Measurements from ENCODE around the gene FGF14. TPM values are rescaled to one million over a fixed set of nuclear protein-coding genes. Genes with fewer than 3 reads are reported as not detected.

FGF14 gene
- total and polyA plus RNA-seq, 2 of the 4 experiments (the other 2 are of a cell fraction): under 0.01 TPM; not detected in 1

DNA sequence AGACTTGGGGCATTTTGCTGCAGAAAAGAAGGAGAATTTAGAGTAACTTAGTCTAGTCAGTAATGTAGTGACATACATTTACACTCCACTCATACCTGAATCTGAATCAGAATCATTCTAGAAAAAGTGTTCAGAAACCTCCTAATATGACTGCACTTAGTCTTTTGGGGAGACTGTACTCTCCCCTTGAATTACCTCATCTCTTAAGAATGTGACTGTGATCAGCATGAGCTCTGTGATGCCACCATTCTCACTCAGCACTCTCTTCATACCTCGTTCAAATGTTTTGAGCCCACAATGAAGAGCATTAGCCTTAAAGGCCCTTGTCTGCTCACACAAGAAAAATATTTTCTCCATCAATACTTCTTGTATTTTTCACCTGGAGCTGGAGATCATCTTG is 229.4 kb downstream of the FGF14 start:
- dilution Hi-C loops (cut with HindIII; ENCODE audit: low sequenced_read_pairs, unreplicated experiment): no loop called here
- Histone ChIP-seq H4K5ac (ENCODE audit: low read depth, low read length) (no peak overlapping the region), H3K4ac (ENCODE audit: low read depth, low read length) (no peak overlapping the region), H3K9ac (ENCODE audit: low read depth, low read length) (no peak overlapping the region), H3K27ac (ENCODE audit: insufficient read depth, low read length) (no peak overlapping the region), H4K8ac (ENCODE audit: low read depth in 2 of 2, low read length in 2 of 2) (no peak overlapping the region), H3K4me1 (ENCODE audit: control insufficient read depth, insufficient read depth, low read length) (no peaks in the 10 kb centered on the region), H2BK20ac (ENCODE audit: low read depth, low read length) (no peak overlapping the region), H3K4me3 (ENCODE audit: insufficient read depth, low read depth, low read length) (no peak overlapping the region), H3K4me2 (ENCODE audit: low read depth, low read length) (no peak overlapping the region), H3K27me3 (ENCODE audit: control insufficient read depth, insufficient read depth, low read length) (no peaks in the 10 kb centered on the region), H2BK15ac (ENCODE audit: low read depth, low read length) (no peak overlapping the region), H2AFZ (replicated peaks; ENCODE audit: low read length, poor library complexity) (no peak overlapping the region), H3K9me1 (ENCODE audit: insufficient read depth, low read length) (no peaks in the 10 kb centered on the region), H3K18ac (ENCODE audit: low read depth, low read length) (no peak overlapping the region), H2BK5ac (ENCODE audit: low read depth, low read length, poor library complexity, severe bottlenecking) (no peak overlapping the region), H3K36me3 (ENCODE audit: control insufficient read depth, insufficient read depth, low read length) (no peaks in the 10 kb centered on the region), H2AK9ac (replicated peaks; ENCODE audit: low read depth, low read length, poor library complexity) (no peak overlapping the region), H3K79me1 (ENCODE audit: low read depth in 1 of 2, low read length in 2 of 2) (no peaks in the 10 kb centered on the region), H3K14ac (replicated peaks; ENCODE audit: low read depth, low read length) (no peak overlapping the region), H3K23ac (ENCODE audit: low read depth, low read length) (no peak overlapping the region), H3K56ac (ENCODE audit: extremely low read depth, insufficient read depth, low read length) (no peak overlapping the region), H2BK120ac (ENCODE audit: low read depth, low read length) (no peak overlapping the region), H4K20me1 (ENCODE audit: insufficient read depth, low read length) (no peaks in the 10 kb centered on the region), H3K9me3 (ENCODE audit: control insufficient read depth, insufficient read depth, low read length) (no peaks in the 10 kb centered on the region), H4K91ac (ENCODE audit: insufficient read depth, low read depth, low read length) (no peak overlapping the region), H2AK5ac (ENCODE audit: low read depth, low read length) (no peak overlapping the region)
- DNase-seq (no peak), ATAC-seq (ENCODE audit: low read depth) (no peak)
- ChIA-PET POLR2A (ENCODE audit: unreplicated experiment) (no interaction called here), CTCF (no interaction called here)
- intact Hi-C loops (cut with micrococcal nuclease): no loop called here
- no CpG with 5 or more reads among the region's 1 CpG for WGBS, 2 experiments (ENCODE audit: extremely low coverage in 2 of 2, insufficient read length in 1 of 2)
- TF ChIP-seq, protein P1, sequence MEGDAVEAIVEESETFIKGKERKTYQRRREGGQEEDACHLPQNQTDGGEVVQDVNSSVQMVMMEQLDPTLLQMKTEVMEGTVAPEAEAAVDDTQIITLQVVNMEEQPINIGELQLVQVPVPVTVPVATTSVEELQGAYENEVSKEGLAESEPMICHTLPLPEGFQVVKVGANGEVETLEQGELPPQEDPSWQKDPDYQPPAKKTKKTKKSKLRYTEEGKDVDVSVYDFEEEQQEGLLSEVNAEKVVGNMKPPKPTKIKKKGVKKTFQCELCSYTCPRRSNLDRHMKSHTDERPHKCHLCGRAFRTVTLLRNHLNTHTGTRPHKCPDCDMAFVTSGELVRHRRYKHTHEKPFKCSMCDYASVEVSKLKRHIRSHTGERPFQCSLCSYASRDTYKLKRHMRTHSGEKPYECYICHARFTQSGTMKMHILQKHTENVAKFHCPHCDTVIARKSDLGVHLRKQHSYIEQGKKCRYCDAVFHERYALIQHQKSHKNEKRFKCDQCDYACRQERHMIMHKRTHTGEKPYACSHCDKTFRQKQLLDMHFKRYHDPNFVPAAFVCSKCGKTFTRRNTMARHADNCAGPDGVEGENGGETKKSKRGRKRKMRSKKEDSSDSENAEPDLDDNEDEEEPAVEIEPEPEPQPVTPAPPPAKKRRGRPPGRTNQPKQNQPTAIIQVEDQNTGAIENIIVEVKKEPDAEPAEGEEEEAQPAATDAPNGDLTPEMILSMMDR (conservative IDR thresholded peaks at IDR 0.05; ENCODE audit: low read depth, low read length): no peak
- no peak for TF ChIP-seq MXI1 (IDR thresholded peaks at IDR 0.05; ENCODE audit: borderline replicate concordance, low read depth, low read length)
- TF ChIP-seq FOS (IDR thresholded peaks at IDR 0.05; ENCODE audit: low read depth, low read length): no peak
- TF ChIP-seq, protein P2, sequence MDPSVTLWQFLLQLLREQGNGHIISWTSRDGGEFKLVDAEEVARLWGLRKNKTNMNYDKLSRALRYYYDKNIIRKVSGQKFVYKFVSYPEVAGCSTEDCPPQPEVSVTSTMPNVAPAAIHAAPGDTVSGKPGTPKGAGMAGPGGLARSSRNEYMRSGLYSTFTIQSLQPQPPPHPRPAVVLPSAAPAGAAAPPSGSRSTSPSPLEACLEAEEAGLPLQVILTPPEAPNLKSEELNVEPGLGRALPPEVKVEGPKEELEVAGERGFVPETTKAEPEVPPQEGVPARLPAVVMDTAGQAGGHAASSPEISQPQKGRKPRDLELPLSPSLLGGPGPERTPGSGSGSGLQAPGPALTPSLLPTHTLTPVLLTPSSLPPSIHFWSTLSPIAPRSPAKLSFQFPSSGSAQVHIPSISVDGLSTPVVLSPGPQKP (IDR thresholded peaks at IDR 0.05; ENCODE audit: borderline replicate concordance, low read depth, low read length): no peak
- no peak for TF ChIP-seq MAFK (IDR thresholded peaks at IDR 0.05; ENCODE audit: low read depth, low read length)
- TF ChIP-seq RFX5 (IDR thresholded peaks at IDR 0.05; ENCODE audit: low read depth, low read length): no peak
- TF ChIP-seq MAZ (IDR thresholded peaks at IDR 0.05; ENCODE audit: borderline replicate concordance, low read depth, low read length): no peak
- TF ChIP-seq POLR2A (IDR thresholded peaks at IDR 0.05; ENCODE audit: low read depth, low read length): no peak
- TF ChIP-seq BHLHE40 (IDR thresholded peaks at IDR 0.05; ENCODE audit: low read depth, low read length): no peak
- no peak for TF ChIP-seq CEBPB (IDR thresholded peaks at IDR 0.05; ENCODE audit: low read depth, low read length)
- TF ChIP-seq, protein P3, sequence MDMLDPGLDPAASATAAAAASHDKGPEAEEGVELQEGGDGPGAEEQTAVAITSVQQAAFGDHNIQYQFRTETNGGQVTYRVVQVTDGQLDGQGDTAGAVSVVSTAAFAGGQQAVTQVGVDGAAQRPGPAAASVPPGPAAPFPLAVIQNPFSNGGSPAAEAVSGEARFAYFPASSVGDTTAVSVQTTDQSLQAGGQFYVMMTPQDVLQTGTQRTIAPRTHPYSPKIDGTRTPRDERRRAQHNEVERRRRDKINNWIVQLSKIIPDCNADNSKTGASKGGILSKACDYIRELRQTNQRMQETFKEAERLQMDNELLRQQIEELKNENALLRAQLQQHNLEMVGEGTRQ (IDR thresholded peaks at IDR 0.05; ENCODE audit: low read depth, low read length): no peak
- no peak for TF ChIP-seq CHD1 (IDR thresholded peaks at IDR 0.05; ENCODE audit: low read depth, low read length)
- TF ChIP-seq RAD21 (IDR thresholded peaks at IDR 0.05; ENCODE audit: low read length): no peak
- TF ChIP-seq RCOR1 (IDR thresholded peaks at IDR 0.05; ENCODE audit: insufficient replicate concordance, low read length): no peak
- no peak for TF ChIP-seq NFE2L2 (IDR thresholded peaks at IDR 0.05; ENCODE audit: low read depth, low read length)
- no peak for TF ChIP-seq SMC3 (IDR thresholded peaks at IDR 0.05; ENCODE audit: low read depth, low read length)
- BruUV-seq (replicated peaks): no TSS peak
- in situ Hi-C loops (cut with MboI; ENCODE audit: low sequenced_read_pairs): no loop called here

Data from IMR-90 (cell line).